K562 (cell line): Measurements from ENCODE around the gene ST6GAL1.

ENCODE experiments used
- CBX1 ChIP-seq: sonication (generic); IDR thresholded peaks from 2 replicates; pipeline ENCODE4 v1.6.1; 2016; ENCODE audit warnings: antibody characterized with exemption, low read depth, mild to moderate bottlenecking
- CHD2 ChIP-seq: IDR thresholded peaks from 2 replicates; pipeline ENCODE4 v1.6.1; 2011; ENCODE audit warnings: low read depth, low read length
- FOXK2 ChIP-seq, 2 experiments: fragments of 450-650 bp; IDR thresholded peaks in 1 of 2; conservative IDR thresholded peaks in 1 of 2; 2 replicates each; pipeline ENCODE4 v1.6.1; 2016; ENCODE audit warnings: low read depth in 2 of 2, mild to moderate bottlenecking in 1 of 2
- GABPA ChIP-seq: fragments of 200-800 bp; sonication (Bioruptor generic); conservative IDR thresholded peaks from 2 replicates; pipeline ENCODE4 v1.6.1; 2016; ENCODE audit warnings: low read depth, missing genetic modification characterization, missing compliant biosample characterization
- MEF2A ChIP-seq: IDR thresholded peaks from 2 replicates; pipeline ENCODE4 v1.6.1; 2011; ENCODE audit warnings: low read depth, mild to moderate bottlenecking, low read length, moderate library complexity; ENCODE audit not compliant: control insufficient read depth
- MTA3 ChIP-seq: fragments of 450-650 bp; formaldehyde crosslinking; IDR thresholded peaks from 2 replicates; pipeline ENCODE4 v1.6.1; 2017; ENCODE audit warnings: mild to moderate bottlenecking, borderline replicate concordance
- ZC3H4 ChIP-seq: sonication (generic); formaldehyde crosslinking; IDR thresholded peaks from 2 replicates; pipeline ENCODE4 v1.9.0; 2021; ENCODE audit warnings: missing genetic modification reagents, borderline replicate concordance
- ZFX ChIP-seq: sonication (generic); formaldehyde crosslinking; IDR thresholded peaks from 2 replicates; pipeline ENCODE4 v1.8.0; 2022; ENCODE audit warnings: mild to moderate bottlenecking, missing genetic modification reagents, moderate library complexity
- ZNF121 ChIP-seq: sonication (generic); formaldehyde crosslinking; conservative IDR thresholded peaks from 2 replicates; pipeline ENCODE4 v1.8.0; 2022; ENCODE audit warnings: missing genetic modification reagents

DNA sequence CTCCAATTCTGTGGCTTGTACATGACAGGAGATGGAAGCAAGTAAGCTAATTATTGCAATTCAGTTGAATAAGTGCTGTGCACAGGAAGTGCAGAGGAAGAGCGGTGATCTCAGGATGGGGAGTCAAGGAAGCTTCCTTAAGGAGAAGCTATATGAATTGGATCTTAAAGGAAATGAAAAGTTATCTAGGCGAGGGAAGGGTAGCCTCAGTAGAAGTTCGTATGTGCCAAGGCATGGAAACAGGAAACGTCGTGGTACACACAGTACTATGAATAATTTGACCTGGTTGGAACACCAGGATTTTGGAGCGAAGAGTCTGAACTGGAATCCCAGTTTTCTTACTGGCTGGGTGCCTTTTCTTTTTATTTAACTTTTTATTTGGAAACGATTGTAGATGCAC is 39.3 kb downstream of the ST6GAL1 start:
- no peak for TF ChIP-seq CBX1
- no peak for TF ChIP-seq ZFX (CRISPR knock-in tag)
- no peak for TF ChIP-seq FOXK2 (conservative IDR thresholded peaks at IDR 0.05 in 1 of 2, IDR thresholded peaks at IDR 0.05 in 1 of 2; ENCODE audit: low read depth in 2 of 2)
- TF ChIP-seq ZC3H4 (CRISPR knock-in tag), result no peak
- no peak for TF ChIP-seq ZNF121 (CRISPR knock-in tag)
- TF ChIP-seq MTA3, result no peak
- TF ChIP-seq CHD2, result no peak
- no peak for TF ChIP-seq MEF2A
- TF ChIP-seq GABPA (tag), result no peak
